Breast epithelium (tissue), 3 donors: ENCODE measurements around the gene CMPK1.

Experiments used
- POLR2A ChIP-seq: fragments of 450-650 bp; IDR thresholded peaks from one replicate; pipeline ENCODE4 v1.6.1; 2016; ENCODE audit warnings: antibody characterized with exemption, mild to moderate bottlenecking, moderate library complexity
- POLR2AphosphoS5 ChIP-seq, 3 donors: sonication (generic); formaldehyde crosslinking; IDR thresholded peaks; one replicate each; pipeline ENCODE4 v1.6.1; 2017; ENCODE audit warnings: antibody characterized with exemption in 3 of 3
- TF ChIP-seq, protein P1 (sequence below), 3 donors: fragments of 450-650 bp; IDR thresholded peaks; one replicate each; pipeline ENCODE4 v1.5.1; 2016 to 2017; ENCODE audit warnings: antibody characterized with exemption in 3 of 3, mild to moderate bottlenecking in 3 of 3, moderate library complexity in 3 of 3

DNA sequence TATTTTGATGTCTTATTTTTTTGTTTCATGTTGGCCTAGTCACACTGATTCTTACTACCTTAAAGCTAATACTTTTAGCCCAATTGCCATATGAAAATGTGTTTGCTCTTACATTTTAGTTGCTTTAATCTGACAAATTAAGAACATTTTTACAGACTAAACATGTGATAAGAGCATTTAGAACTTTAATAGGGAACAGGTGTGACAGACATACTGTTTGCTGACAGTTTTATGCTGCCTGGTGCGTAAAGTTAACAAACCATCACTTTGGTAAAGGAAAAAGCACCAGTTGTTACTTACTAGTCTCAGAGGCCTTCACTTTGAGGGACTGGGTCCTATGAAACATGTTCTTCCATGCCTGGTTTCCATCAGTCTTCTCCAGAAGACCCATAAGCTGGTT, 14.7 kb downstream of the CMPK1 start:
- TF ChIP-seq, protein P1, sequence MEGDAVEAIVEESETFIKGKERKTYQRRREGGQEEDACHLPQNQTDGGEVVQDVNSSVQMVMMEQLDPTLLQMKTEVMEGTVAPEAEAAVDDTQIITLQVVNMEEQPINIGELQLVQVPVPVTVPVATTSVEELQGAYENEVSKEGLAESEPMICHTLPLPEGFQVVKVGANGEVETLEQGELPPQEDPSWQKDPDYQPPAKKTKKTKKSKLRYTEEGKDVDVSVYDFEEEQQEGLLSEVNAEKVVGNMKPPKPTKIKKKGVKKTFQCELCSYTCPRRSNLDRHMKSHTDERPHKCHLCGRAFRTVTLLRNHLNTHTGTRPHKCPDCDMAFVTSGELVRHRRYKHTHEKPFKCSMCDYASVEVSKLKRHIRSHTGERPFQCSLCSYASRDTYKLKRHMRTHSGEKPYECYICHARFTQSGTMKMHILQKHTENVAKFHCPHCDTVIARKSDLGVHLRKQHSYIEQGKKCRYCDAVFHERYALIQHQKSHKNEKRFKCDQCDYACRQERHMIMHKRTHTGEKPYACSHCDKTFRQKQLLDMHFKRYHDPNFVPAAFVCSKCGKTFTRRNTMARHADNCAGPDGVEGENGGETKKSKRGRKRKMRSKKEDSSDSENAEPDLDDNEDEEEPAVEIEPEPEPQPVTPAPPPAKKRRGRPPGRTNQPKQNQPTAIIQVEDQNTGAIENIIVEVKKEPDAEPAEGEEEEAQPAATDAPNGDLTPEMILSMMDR (IDR thresholded peaks at IDR 0.05) = no peak
- TF ChIP-seq POLR2A = no peak
- no peak for TF ChIP-seq POLR2AphosphoS5 (IDR thresholded peaks at IDR 0.05)
